ENCODE measurements around the gene ZNF841. TPM values are rescaled to one million over a fixed set of nuclear protein-coding genes. Genes with fewer than 3 reads are reported as not detected.
"Not testable (repeated sequence)": the region's sequence is repeated elsewhere in the genome, so short reads cannot be mapped to it uniquely, and the experiment has no call there.

Gene ZNF841
- total and polyA plus RNA-seq, 2 donors (not counting 3 experiments of a cell fraction or from before 2014, with no cell fraction given), result 5.2 to 17.7 TPM

DNA sequence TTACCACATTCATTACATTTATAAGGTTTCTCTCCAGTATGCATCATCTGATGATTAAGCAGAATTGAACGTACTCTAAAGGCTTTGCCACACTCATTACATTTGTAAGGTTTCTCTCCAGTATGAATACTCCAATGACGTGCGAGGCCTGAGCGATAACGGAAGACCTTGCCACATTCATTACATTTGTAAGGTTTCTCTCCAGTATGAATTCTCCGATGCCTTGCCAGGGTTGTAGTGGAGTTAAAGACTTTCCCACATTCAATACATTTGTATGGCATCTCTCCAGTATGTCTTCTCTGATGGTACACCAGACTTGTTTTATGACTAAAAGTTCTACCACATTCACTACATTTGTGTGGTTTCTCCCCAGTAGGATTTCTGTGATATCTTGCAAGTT is 30.2 kb downstream of the ZNF841 start:
- no peak for DNase-seq (ENCODE audit: low read depth, low spot score)
- dilution Hi-C loops (cut with MboI; ENCODE audit: extremely low pct_ligation_motif_present, low sequenced_read_pairs), result no loop called here
- no peak overlapping the region for H3K27ac ChIP-seq (ENCODE audit: insufficient read depth, low read depth, low read length)
- no peak overlapping the region for H3K4me3 ChIP-seq (replicated peaks in 1 of 3; ENCODE audit: insufficient read depth in 1 of 3, low read depth in 1 of 3, low read length in 3 of 3)
- H3K9ac ChIP-seq (replicated peaks; ENCODE audit: extremely low read depth, insufficient read depth, low read length), result no peak overlapping the region
- H3K9me3 ChIP-seq (replicated peaks; ENCODE audit: control insufficient read depth, insufficient read depth, low read length), result peaks cover 26% of the 10 kb centered on the region
- BruUV-seq (replicated peaks), result no TSS peak
- H3K4me2 ChIP-seq (ENCODE audit: insufficient read depth, low read length), result no peak overlapping the region
- no peak for FAIRE-seq
- CTCF ChIA-PET, result no interaction called here
- H3K36me3 ChIP-seq (ENCODE audit: control insufficient read depth in 2 of 2, extremely low read depth in 1 of 2, insufficient read depth in 2 of 2, low read length in 2 of 2), result peaks cover 0 to 21% of the 10 kb centered on the region in 2 experiments
- no peaks in the 10 kb centered on the region for H3K27me3 ChIP-seq (ENCODE audit: control insufficient read depth in 2 of 2, insufficient read depth in 2 of 2, low read length in 2 of 2)
- POLR2A ChIA-PET, result no interaction called here
- no peaks in the 10 kb centered on the region for H3K9me1 ChIP-seq (replicated peaks; ENCODE audit: control insufficient read depth, extremely low read depth, insufficient read depth, low read length)
- no peaks in the 10 kb centered on the region for H4K20me1 ChIP-seq (replicated peaks; ENCODE audit: control insufficient read depth, extremely low read depth, insufficient read depth, low read length)
- TF ChIP-seq EZH2 (IDR thresholded peaks at IDR 0.05; ENCODE audit: borderline replicate concordance, low read depth, low read length, severe bottlenecking) (no peak), FOS (IDR thresholded peaks at IDR 0.05; ENCODE audit: borderline replicate concordance, insufficient read depth, low read length) (no peak), POLR2A (IDR thresholded peaks at IDR 0.05; ENCODE audit: low read depth, low read length) (no peak), GATA2 (IDR thresholded peaks at IDR 0.05; ENCODE audit: insufficient read depth, insufficient read length, low read depth, low read length) (no peak), POLR2AphosphoS5 (IDR thresholded peaks at IDR 0.05; ENCODE audit: insufficient read depth, low read depth, low read length) (no peak), JUN (IDR thresholded peaks at IDR 0.05; ENCODE audit: borderline replicate concordance, insufficient read depth, insufficient read length, low read depth) (no peak), MYC (IDR thresholded peaks at IDR 0.05; ENCODE audit: low read depth, low read length) (no peak)
- TF ChIP-seq, protein P1, sequence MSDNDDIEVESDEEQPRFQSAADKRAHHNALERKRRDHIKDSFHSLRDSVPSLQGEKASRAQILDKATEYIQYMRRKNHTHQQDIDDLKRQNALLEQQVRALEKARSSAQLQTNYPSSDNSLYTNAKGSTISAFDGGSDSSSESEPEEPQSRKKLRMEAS (IDR thresholded peaks at IDR 0.05; ENCODE audit: insufficient read depth, insufficient read length), result no peak
- TF ChIP-seq, protein P2, sequence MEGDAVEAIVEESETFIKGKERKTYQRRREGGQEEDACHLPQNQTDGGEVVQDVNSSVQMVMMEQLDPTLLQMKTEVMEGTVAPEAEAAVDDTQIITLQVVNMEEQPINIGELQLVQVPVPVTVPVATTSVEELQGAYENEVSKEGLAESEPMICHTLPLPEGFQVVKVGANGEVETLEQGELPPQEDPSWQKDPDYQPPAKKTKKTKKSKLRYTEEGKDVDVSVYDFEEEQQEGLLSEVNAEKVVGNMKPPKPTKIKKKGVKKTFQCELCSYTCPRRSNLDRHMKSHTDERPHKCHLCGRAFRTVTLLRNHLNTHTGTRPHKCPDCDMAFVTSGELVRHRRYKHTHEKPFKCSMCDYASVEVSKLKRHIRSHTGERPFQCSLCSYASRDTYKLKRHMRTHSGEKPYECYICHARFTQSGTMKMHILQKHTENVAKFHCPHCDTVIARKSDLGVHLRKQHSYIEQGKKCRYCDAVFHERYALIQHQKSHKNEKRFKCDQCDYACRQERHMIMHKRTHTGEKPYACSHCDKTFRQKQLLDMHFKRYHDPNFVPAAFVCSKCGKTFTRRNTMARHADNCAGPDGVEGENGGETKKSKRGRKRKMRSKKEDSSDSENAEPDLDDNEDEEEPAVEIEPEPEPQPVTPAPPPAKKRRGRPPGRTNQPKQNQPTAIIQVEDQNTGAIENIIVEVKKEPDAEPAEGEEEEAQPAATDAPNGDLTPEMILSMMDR (IDR thresholded peaks at IDR 0.05; ENCODE audit: extremely low read depth in 1 of 2, insufficient read depth in 1 of 2, low read depth in 1 of 2, low read length in 2 of 2), result no peak
- no peak overlapping the region for H2AFZ ChIP-seq (ENCODE audit: low read depth, low read length)
- intact Hi-C loops (cut with micrococcal nuclease), result loop anchor here (1.0 kb wide), 1 partner anchor 15 kb away; no protein-coding TSS in a partner anchor
- H3K79me2 ChIP-seq (ENCODE audit: control insufficient read depth, insufficient read depth, low read length), result peaks cover under 1% of the 10 kb centered on the region
- no peaks in the 10 kb centered on the region for H3K4me1 ChIP-seq (ENCODE audit: control insufficient read depth, extremely low read depth, insufficient read depth, low read length)

DNA sequence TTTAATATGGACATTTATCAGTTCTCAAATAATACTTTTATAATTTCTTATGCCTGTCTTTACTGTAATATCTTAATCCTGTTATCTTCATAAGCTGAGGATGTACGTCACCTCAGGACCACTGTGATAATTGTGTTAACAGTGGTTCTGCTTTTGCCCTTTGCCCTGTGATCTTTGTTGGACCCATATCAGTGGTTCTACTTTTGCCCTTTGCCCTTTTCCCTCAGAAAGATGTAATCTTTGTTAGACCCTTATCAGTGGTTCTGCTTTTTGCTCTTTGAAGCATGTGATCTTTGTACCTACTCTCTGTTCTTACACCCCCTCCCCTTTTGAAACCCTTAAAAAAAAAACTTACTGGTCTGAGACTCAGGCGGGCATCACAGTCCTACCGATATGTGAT is 39.1 kb downstream of the ZNF841 start:
- dilution Hi-C loops (cut with MboI; ENCODE audit: extremely low pct_ligation_motif_present, low sequenced_read_pairs); H3K79me2 ChIP-seq (ENCODE audit: control insufficient read depth, insufficient read depth, low read length); H2AFZ ChIP-seq (ENCODE audit: low read depth, low read length); H3K36me3 ChIP-seq (ENCODE audit: control insufficient read depth in 2 of 2, extremely low read depth in 1 of 2, insufficient read depth in 2 of 2, low read length in 2 of 2); H4K20me1 ChIP-seq (replicated peaks; ENCODE audit: control insufficient read depth, extremely low read depth, insufficient read depth, low read length); BruUV-seq (replicated peaks); FAIRE-seq; H3K4me3 ChIP-seq (replicated peaks in 1 of 3; ENCODE audit: insufficient read depth in 1 of 3, low read depth in 1 of 3, low read length in 3 of 3); DNase-seq (ENCODE audit: low read depth, low spot score); CTCF ChIA-PET; H3K27me3 ChIP-seq (ENCODE audit: control insufficient read depth in 2 of 2, insufficient read depth in 2 of 2, low read length in 2 of 2); POLR2A ChIA-PET; intact Hi-C loops (cut with micrococcal nuclease); H3K4me2 ChIP-seq (ENCODE audit: insufficient read depth, low read length); H3K4me1 ChIP-seq (ENCODE audit: control insufficient read depth, extremely low read depth, insufficient read depth, low read length); H3K9me1 ChIP-seq (replicated peaks; ENCODE audit: control insufficient read depth, extremely low read depth, insufficient read depth, low read length); H3K27ac ChIP-seq (ENCODE audit: insufficient read depth, low read depth, low read length); H3K9me3 ChIP-seq (replicated peaks; ENCODE audit: control insufficient read depth, insufficient read depth, low read length); H3K9ac ChIP-seq (replicated peaks; ENCODE audit: extremely low read depth, insufficient read depth, low read length): not testable (repeated sequence)

DNA sequence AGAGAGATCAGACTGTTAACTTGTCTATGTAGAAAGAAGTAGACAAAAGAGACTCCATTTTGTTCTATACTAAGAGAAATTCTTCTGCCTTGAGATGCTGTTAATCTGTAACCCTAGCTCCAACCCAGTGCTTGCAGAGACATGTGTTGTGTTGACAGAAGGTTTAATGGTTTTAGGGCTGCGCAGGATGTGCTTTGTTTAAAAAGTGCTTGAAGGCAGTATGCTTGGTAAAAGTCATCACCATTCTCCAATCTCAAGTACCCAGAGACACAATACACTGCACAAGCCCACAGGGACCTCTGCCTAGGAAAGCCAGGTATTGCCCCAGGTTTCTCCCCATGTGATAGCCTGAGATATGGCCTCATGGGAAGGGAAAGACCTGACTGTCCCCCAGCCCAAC is 43.8 kb downstream of the ZNF841 start:
- DNase-seq (ENCODE audit: low read depth, low spot score); H3K9me3 ChIP-seq (replicated peaks; ENCODE audit: control insufficient read depth, insufficient read depth, low read length); H3K4me1 ChIP-seq (ENCODE audit: control insufficient read depth, extremely low read depth, insufficient read depth, low read length); intact Hi-C loops (cut with micrococcal nuclease); H3K36me3 ChIP-seq (ENCODE audit: control insufficient read depth in 2 of 2, extremely low read depth in 1 of 2, insufficient read depth in 2 of 2, low read length in 2 of 2); CTCF ChIA-PET; H3K27me3 ChIP-seq (ENCODE audit: control insufficient read depth in 2 of 2, insufficient read depth in 2 of 2, low read length in 2 of 2); H3K4me2 ChIP-seq (ENCODE audit: insufficient read depth, low read length); H3K9me1 ChIP-seq (replicated peaks; ENCODE audit: control insufficient read depth, extremely low read depth, insufficient read depth, low read length); FAIRE-seq; H2AFZ ChIP-seq (ENCODE audit: low read depth, low read length); H4K20me1 ChIP-seq (replicated peaks; ENCODE audit: control insufficient read depth, extremely low read depth, insufficient read depth, low read length); POLR2A ChIA-PET; BruUV-seq (replicated peaks); H3K4me3 ChIP-seq (replicated peaks in 1 of 3; ENCODE audit: insufficient read depth in 1 of 3, low read depth in 1 of 3, low read length in 3 of 3); dilution Hi-C loops (cut with MboI; ENCODE audit: extremely low pct_ligation_motif_present, low sequenced_read_pairs); H3K27ac ChIP-seq (ENCODE audit: insufficient read depth, low read depth, low read length); H3K9ac ChIP-seq (replicated peaks; ENCODE audit: extremely low read depth, insufficient read depth, low read length); H3K79me2 ChIP-seq (ENCODE audit: control insufficient read depth, insufficient read depth, low read length): not testable (repeated sequence)
